ENCODE data around the gene ZG16B.

ZG16B gene

DNA sequence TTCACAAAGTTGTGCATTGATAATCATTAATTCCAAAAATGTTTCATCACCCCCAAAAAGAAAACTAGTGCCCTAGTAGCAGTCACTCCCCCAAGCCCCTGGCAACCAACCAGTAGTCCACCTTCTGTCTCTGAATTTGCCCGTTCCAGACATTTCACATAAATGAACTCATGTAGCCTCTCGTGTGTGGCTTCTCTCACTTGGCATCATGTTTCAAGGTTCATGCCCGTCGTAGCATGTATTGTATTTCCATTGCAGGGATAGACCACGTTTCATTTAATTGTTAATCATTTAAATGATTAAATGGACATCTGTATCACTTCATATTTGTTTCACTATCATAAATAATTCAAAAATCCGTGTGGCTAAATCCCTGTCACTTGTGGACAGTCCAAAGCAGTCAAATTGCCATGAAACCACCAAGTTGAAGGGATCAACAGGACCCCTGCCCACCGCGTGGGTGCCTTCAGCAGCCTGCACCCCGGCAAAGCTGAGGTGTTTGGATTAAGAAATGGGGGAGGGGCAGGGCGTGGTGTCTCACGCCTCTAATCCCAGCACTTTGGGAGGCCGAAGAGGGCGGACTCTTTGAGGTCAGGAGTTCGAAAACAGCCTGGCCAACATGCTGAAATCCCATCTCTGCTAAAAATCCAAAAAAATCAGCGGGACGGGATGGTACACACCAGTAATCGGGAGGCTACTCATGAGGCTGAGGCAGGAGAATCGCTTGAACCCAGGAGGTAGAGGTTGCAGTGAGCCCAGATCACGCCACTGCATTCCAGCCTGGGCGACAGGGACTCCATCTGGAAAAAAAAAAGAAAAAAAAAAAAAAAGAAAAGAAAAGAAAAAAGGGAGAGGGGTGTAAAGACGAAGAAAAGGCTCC, 44.2 kb downstream of the ZG16B start:
- H3K79me2 ChIP-seq, result no peaks in the 10 kb centered on the region
- H3K9ac ChIP-seq, result no peak overlapping the region
- H3K9me3 ChIP-seq (ENCODE audit: control insufficient read depth, low read length), result no peaks in the 10 kb centered on the region
- peak overlapping the region; percentile 50 for H3K27ac ChIP-seq
- H3K4me3 ChIP-seq (ENCODE audit: low read depth, low read length), result peak overlapping the region; percentile 11
- peak overlapping the region; percentile 35 for H2AFZ ChIP-seq
- H3K4me1 ChIP-seq, result peaks cover 14% of the 10 kb centered on the region
- H3K27me3 ChIP-seq (ENCODE audit: control insufficient read depth, insufficient read depth, low read length), result no peaks in the 10 kb centered on the region
- no peaks in the 10 kb centered on the region for H3K36me3 ChIP-seq (ENCODE audit: control insufficient read depth, insufficient read depth, low read length)
- TF ChIP-seq, protein P1, sequence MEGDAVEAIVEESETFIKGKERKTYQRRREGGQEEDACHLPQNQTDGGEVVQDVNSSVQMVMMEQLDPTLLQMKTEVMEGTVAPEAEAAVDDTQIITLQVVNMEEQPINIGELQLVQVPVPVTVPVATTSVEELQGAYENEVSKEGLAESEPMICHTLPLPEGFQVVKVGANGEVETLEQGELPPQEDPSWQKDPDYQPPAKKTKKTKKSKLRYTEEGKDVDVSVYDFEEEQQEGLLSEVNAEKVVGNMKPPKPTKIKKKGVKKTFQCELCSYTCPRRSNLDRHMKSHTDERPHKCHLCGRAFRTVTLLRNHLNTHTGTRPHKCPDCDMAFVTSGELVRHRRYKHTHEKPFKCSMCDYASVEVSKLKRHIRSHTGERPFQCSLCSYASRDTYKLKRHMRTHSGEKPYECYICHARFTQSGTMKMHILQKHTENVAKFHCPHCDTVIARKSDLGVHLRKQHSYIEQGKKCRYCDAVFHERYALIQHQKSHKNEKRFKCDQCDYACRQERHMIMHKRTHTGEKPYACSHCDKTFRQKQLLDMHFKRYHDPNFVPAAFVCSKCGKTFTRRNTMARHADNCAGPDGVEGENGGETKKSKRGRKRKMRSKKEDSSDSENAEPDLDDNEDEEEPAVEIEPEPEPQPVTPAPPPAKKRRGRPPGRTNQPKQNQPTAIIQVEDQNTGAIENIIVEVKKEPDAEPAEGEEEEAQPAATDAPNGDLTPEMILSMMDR (IDR thresholded peaks at IDR 0.05), result no peak
- H3K4me2 ChIP-seq (ENCODE audit: low read length), result peak overlapping the region; percentile 14

DNA sequence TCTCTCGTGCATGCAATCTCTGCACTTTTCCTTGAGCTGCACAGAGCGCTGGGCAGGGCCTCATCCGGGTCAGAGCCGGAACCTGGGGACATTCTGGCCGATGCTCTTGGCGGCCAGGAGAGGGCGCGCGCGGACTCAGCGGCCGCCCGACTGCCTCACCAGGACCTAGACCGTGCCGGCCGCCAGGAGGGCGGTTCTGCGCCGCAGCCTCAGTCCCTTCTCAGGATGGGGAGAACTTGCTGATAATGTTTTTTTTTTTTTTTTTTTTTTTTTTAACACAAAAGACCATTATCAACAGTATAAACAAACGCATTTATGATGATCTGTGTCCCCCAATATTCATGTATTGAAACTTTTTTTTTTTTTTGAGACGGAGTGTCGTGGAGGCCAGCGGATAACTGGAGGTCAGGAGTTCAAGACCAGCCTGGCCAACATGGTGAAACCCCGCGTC, 44.8 kb downstream of the ZG16B start:
- Histone ChIP-seq H3K4me1 (peaks cover 14% of the 10 kb centered on the region), H3K27ac (peak overlapping the region; percentile 50), H3K9me3 (ENCODE audit: control insufficient read depth, low read length) (no peaks in the 10 kb centered on the region), H3K9ac (no peak overlapping the region), H2AFZ (peak overlapping the region; percentile 35), H3K79me2 (no peaks in the 10 kb centered on the region), H3K4me2 (ENCODE audit: low read length) (no peak overlapping the region), H3K36me3 (ENCODE audit: control insufficient read depth, insufficient read depth, low read length) (no peaks in the 10 kb centered on the region), H3K27me3 (ENCODE audit: control insufficient read depth, insufficient read depth, low read length) (no peaks in the 10 kb centered on the region), H3K4me3 (ENCODE audit: low read depth, low read length) (peak overlapping the region; percentile 11)
- TF ChIP-seq, protein P1 (IDR thresholded peaks at IDR 0.05), result peak; percentile 98

DNA sequence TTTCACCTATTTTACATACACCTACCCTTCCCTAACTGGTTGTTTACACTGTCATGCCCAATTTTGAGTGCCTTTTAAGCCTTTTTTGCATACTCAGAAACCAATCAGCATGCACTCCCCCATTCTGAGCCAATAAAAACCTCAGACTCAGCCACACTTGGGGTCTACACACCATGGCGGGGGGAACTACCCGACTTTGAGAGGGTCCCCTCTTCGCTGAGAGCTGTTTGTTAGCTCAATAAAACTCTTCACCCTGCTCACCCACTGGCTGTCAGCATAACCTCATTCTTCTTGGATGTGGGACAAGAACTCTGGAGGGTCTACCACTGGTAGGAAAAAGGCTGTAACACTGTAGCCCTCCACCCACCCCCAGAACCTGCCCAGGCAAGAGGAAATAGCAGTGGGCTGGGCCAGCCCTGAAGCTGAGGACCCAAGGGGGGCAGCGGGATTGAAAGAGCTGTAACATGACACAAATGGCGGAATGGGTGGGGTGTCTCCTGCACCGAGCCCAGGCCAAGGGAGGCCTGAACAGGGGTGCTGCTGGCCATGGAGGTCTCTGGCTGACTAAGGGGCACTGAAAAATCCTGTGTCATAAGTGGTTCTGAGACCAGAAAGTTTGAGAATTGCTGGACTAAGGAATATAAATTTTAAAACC, 49.9 kb downstream of the ZG16B start:
- H2AFZ ChIP-seq, result no peak overlapping the region

More for the DNA sequence above, 49.9 kb downstream of the ZG16B start:
- peaks cover 5% of the 10 kb centered on the region for H3K4me1 ChIP-seq
- H3K79me2 ChIP-seq, result peaks cover 4% of the 10 kb centered on the region
- H3K9me3 ChIP-seq (ENCODE audit: control insufficient read depth, low read length), result no peaks in the 10 kb centered on the region
- no peak overlapping the region for H3K4me3 ChIP-seq (ENCODE audit: low read depth, low read length)
- H3K4me2 ChIP-seq (ENCODE audit: low read length), result no peak overlapping the region
- H3K27ac ChIP-seq, result no peak overlapping the region
- no peak overlapping the region for H3K9ac ChIP-seq
- no peaks in the 10 kb centered on the region for H3K27me3 ChIP-seq (ENCODE audit: control insufficient read depth, insufficient read depth, low read length)
- TF ChIP-seq, protein P1 (IDR thresholded peaks at IDR 0.05), result no peak
- no peaks in the 10 kb centered on the region for H3K36me3 ChIP-seq (ENCODE audit: control insufficient read depth, insufficient read depth, low read length)

Measured in parathyroid adenoma (tissue), 2 donors.